HEK293 (cell line): Measurements from ENCODE around the gene SLC25A45.

Experiments used
- CTCF ChIP-seq: fragments of 450-650 bp; formaldehyde crosslinking; IDR thresholded peaks from 2 replicates; pipeline ENCODE4 v1.5.1; 2016; ENCODE audit warnings: missing biosample characterization, missing genetic modification characterization
- PBX3 ChIP-seq: sonication (generic); formaldehyde crosslinking; IDR thresholded peaks from 2 replicates; pipeline ENCODE4 v1.8.1; 2022; ENCODE audit warnings: mild to moderate bottlenecking, moderate library complexity, missing genetic modification reagents
- YY1 ChIP-seq: fragments of 450-650 bp; formaldehyde crosslinking; IDR thresholded peaks from 2 replicates; pipeline ENCODE4 v1.5.1; 2018; ENCODE audit warnings: missing biosample characterization, missing genetic modification characterization
- ZNF211 ChIP-seq: fragments of 450-650 bp; formaldehyde crosslinking; IDR thresholded peaks from 2 replicates; pipeline ENCODE4 v1.5.1; 2016; ENCODE audit warnings: low read depth, missing biosample characterization, missing genetic modification characterization
- ZNF416 ChIP-seq: fragments of 450-650 bp; formaldehyde crosslinking; IDR thresholded peaks from 2 replicates; pipeline ENCODE4 v1.5.1; 2016; ENCODE audit warnings: missing biosample characterization, missing genetic modification characterization
- ZNF521 ChIP-seq: fragments of 450-650 bp; formaldehyde crosslinking; IDR thresholded peaks from 2 replicates; pipeline ENCODE4 v1.5.1; 2017; ENCODE audit warnings: missing biosample characterization, mild to moderate bottlenecking, missing genetic modification characterization
- ZNF596 ChIP-seq: fragments of 450-650 bp; IDR thresholded peaks from 2 replicates; pipeline ENCODE4 v1.5.0; 2018; ENCODE audit warnings: missing biosample characterization, mild to moderate bottlenecking, missing genetic modification characterization, moderate library complexity

GRCh38 chr11:65425971-65426838, 43.8 kb upstream of the SLC25A45 start:
- TF ChIP-seq YY1 (tag by site-specific recombination) = no peak
- no peak for TF ChIP-seq ZNF211 (tag by site-specific recombination)
- TF ChIP-seq ZNF521 (tag by site-specific recombination) = no peak
- TF ChIP-seq CTCF (tag by site-specific recombination) = no peak
- no peak for TF ChIP-seq ZNF596 (tag by site-specific recombination)
- TF ChIP-seq PBX3 (CRISPR knock-in tag) = no peak
- TF ChIP-seq ZNF416 = no peak
